OCI-LY7 (cell line): ENCODE data around the gene ACVR1B. TPM values are rescaled to one million over a fixed set of nuclear protein-coding genes. Genes with fewer than 3 reads are reported as not detected.
A peak's percentile ranks its signal among the peaks of the same experiment; 100 is the strongest.

Source experiments
- BruUV-seq: library from RNA; stranded (reverse); fragments of 400-500 nt; replicated peaks from 2 replicates; lab custom pipeline; 2021; lab: Mats Ljungman, UMichigan
- CTCF ChIA-PET: fragments of 300-600 bp; sonication (Branson Sonifier 250); formaldehyde crosslinking; loops from one replicate; lab custom pipeline; 2022; ENCODE audit warnings: antibody characterized with exemption; ENCODE audit not compliant: unreplicated experiment; lab: Charles Lee
- POLR2A ChIA-PET: fragments of 300-600 bp; sonication (Branson Sonifier 250); formaldehyde crosslinking; loops from one replicate; lab custom pipeline; 2022; ENCODE audit warnings: antibody characterized with exemption; lab: Charles Lee
- DNase-seq: peaks from one replicate; pipeline ENCODE4 v3.0.0-alpha.2; 2015; ENCODE audit warnings: low spot score
- H2AFZ ChIP-seq: fragments of 200-600 bp; sonication (generic), shearing (Covaris generic); 2 replicates; pipeline ENCODE4 v1.6.1; 2014; ENCODE audit warnings: mild to moderate bottlenecking, antibody characterized with exemption, low read length, moderate library complexity
- H3K27ac ChIP-seq: fragments of 200-600 bp; sonication (generic); 2 replicates; pipeline ENCODE4 v1.5.1; 2014; ENCODE audit warnings: mixed run types, low read depth, mild to moderate bottlenecking, moderate library complexity, low read length, inconsistent platforms; ENCODE audit not compliant: poor library complexity, severe bottlenecking
- H3K36me3 ChIP-seq: fragments of 200-600 bp; sonication (generic); 2 replicates; pipeline ENCODE4 v1.6.1; 2014; ENCODE audit warnings: mild to moderate bottlenecking, antibody characterized with exemption, low read length, moderate library complexity, mixed read lengths; ENCODE audit not compliant: insufficient read depth
- H3K4me1 ChIP-seq: fragments of 200-600 bp; sonication (generic); 2 replicates; pipeline ENCODE4 v1.5.1; 2014; ENCODE audit warnings: mild to moderate bottlenecking, low read length; ENCODE audit not compliant: insufficient read depth, poor library complexity, severe bottlenecking
- H3K4me2 ChIP-seq: fragments of 200-600 bp; sonication (generic); 2 replicates; pipeline ENCODE4 v1.6.1; 2014; ENCODE audit warnings: mild to moderate bottlenecking, low read length
- H3K4me3 ChIP-seq: fragments of 200-600 bp; sonication (generic); 2 replicates; pipeline ENCODE4 v1.5.1; 2014; ENCODE audit warnings: mild to moderate bottlenecking, low read depth, low read length; ENCODE audit not compliant: poor library complexity, severe bottlenecking
- H3K79me2 ChIP-seq: fragments of 200-600 bp; sonication (generic); 2 replicates; pipeline ENCODE4 v1.6.1; 2016; ENCODE audit warnings: low read depth, mild to moderate bottlenecking, low read length, moderate library complexity, mixed read lengths; ENCODE audit not compliant: insufficient read depth
- H3K9me2 ChIP-seq: fragments of 200-600 bp; sonication (generic); 2 replicates; pipeline ENCODE4 v1.6.1; 2016; ENCODE audit warnings: mild to moderate bottlenecking, low read length, mixed read lengths; ENCODE audit not compliant: insufficient read depth
- H3K9me3 ChIP-seq: fragments of 200-600 bp; sonication (generic); 2 replicates; pipeline ENCODE4 v1.6.1; 2014; ENCODE audit warnings: mild to moderate bottlenecking, mixed run types, low read length, mixed read lengths
- H4K20me1 ChIP-seq: fragments of 200-600 bp; sonication (generic); 2 replicates; pipeline ENCODE4 v1.6.1; 2014; ENCODE audit warnings: mild to moderate bottlenecking, antibody characterized with exemption, low read length, moderate library complexity, mixed read lengths; ENCODE audit not compliant: insufficient read depth
- CTCF ChIP-seq: fragments of 200-600 bp; sonication (generic); conservative IDR thresholded peaks from 2 replicates; pipeline ENCODE4 v1.5.1; 2014; ENCODE audit warnings: mild to moderate bottlenecking, antibody characterized with exemption, low read length, moderate library complexity, mixed read lengths
- EZH2phosphoT487 ChIP-seq: fragments of 200-600 bp; sonication (generic); IDR thresholded peaks from 2 replicates; pipeline ENCODE4 v1.6.1; 2018; ENCODE audit warnings: low read depth, borderline replicate concordance, mild to moderate bottlenecking, mixed run types, antibody characterized with exemption, low read length, moderate library complexity, mixed read lengths
- intact Hi-C: fragments of 100-400 bp; cut with micrococcal nuclease; formaldehyde crosslinking; loops from one replicate; pipeline ENCODE4 v1.10.0; 2022; ENCODE audit not compliant: unreplicated experiment
- total RNA-seq, 2 experiments: library from RNA; depleted of rRNA in 1 of 2; stranded (reverse); fragments of >200 nt in 1 of 2; shearing (Covaris generic) in 1 of 2; gene quantifications; 2 replicates each; pipeline ENCODE4 v1.2.3, GENCODE V29; 2014 to 2022

Gene ACVR1B
- total RNA-seq, 2 experiments from 2014 or later = 4.1 to 6.8 TPM

- no peaks in the 10 kb centered on the region for H3K79me2 ChIP-seq
- DNase-seq = no peak
- H3K4me3 ChIP-seq = peak overlapping the region; percentile 70
- intact Hi-C loops = no loop called here
- POLR2A ChIA-PET = interaction anchor here (0.8 to 1.9 kb wide), 6 partner anchors 9 to 101 kb away, joined by 3 to 17 read pairs (median 4); partner anchors contain the start of gene ATG101
- no peaks in the 10 kb centered on the region for H4K20me1 ChIP-seq
- CTCF ChIA-PET = interaction anchor here (0.6 to 1.9 kb wide), 8 partner anchors 10 to 118 kb away, joined by 3 to 11 read pairs (median 3); no protein-coding TSS in a partner anchor
- peak overlapping the region; percentile 53; the same call in 1 of the 2 replicates for H2AFZ ChIP-seq
- peaks cover 65% of the 10 kb centered on the region for H3K4me1 ChIP-seq
- TF ChIP-seq EZH2phosphoT487 (no peak), CTCF (no peak)
- BruUV-seq = no TSS peak
- H3K4me2 ChIP-seq = peak overlapping the region; percentile 71
- H3K27ac ChIP-seq = no peak overlapping the region
- no peaks in the 10 kb centered on the region for H3K9me3 ChIP-seq
- no peaks in the 10 kb centered on the region for H3K9me2 ChIP-seq
- H3K36me3 ChIP-seq = no peaks in the 10 kb centered on the region
Measured at GRCh38 chr12:52022841-52023181, 71.3 kb downstream of the ACVR1B start.

- Histone ChIP-seq H3K4me2 (peak overlapping the region; percentile 71), H4K20me1 (no peaks in the 10 kb centered on the region), H3K9me2 (no peaks in the 10 kb centered on the region), H3K36me3 (no peaks in the 10 kb centered on the region), H3K79me2 (no peaks in the 10 kb centered on the region), H2AFZ (peak overlapping the region; percentile 53; the same call in 1 of the 2 replicates), H3K4me1 (peaks cover 65% of the 10 kb centered on the region), H3K4me3 (peak overlapping the region; percentile 70), H3K9me3 (no peaks in the 10 kb centered on the region), H3K27ac (peak overlapping the region; percentile 56)
- ChIA-PET POLR2A (interaction anchor here (0.8 to 1.9 kb wide), 6 partner anchors 9 to 100 kb away, joined by 3 to 17 read pairs (median 4); partner anchors contain the start of gene ATG101), CTCF (interaction anchor here (0.6 to 1.9 kb wide), 9 partner anchors 9 to 117 kb away, joined by 3 to 11 read pairs (median 3); no protein-coding TSS in a partner anchor)
- BruUV-seq = no TSS peak
- TF ChIP-seq EZH2phosphoT487 = no peak
- TF ChIP-seq CTCF = peak; percentile 95
- intact Hi-C loops = no loop called here
- DNase-seq = peak; percentile 90
Measured at GRCh38 chr12:52023182-52023975, 71.9 kb downstream of the ACVR1B start.
